Activated naive CD8-positive, alpha-beta T cell treated with anti-CD3 and anti-CD28 coated beads for 36 hours (primary cell): ENCODE results near the gene RASL12. TPM values are rescaled to one million over a fixed set of nuclear protein-coding genes. Genes with fewer than 3 reads are reported as not detected.
"Not testable (repeated sequence)": the region's sequence is repeated elsewhere in the genome, so short reads cannot be mapped to it uniquely, and the experiment has no call there.

Experiments used
- DNase-seq: peaks from one replicate; pipeline ENCODE4 v3.0.0; 2021
- H3K27ac Mint-ChIP-seq: one replicate; pipeline ENCODE4 v1.8.0; 2022; ENCODE audit warnings: mild to moderate bottlenecking, moderate library complexity, mixed read lengths
- H3K27me3 Mint-ChIP-seq: one replicate; pipeline ENCODE4 v1.8.0; 2022; ENCODE audit warnings: mild to moderate bottlenecking, mixed read lengths
- H3K36me3 Mint-ChIP-seq: one replicate; pipeline ENCODE4 v1.8.0; 2021; ENCODE audit warnings: mild to moderate bottlenecking, mixed read lengths
- H3K4me1 Mint-ChIP-seq: one replicate; pipeline ENCODE4 v1.8.0; 2021; ENCODE audit warnings: mixed read lengths
- H3K4me3 Mint-ChIP-seq: one replicate; pipeline ENCODE4 v1.8.0; 2022; ENCODE audit warnings: mild to moderate bottlenecking, moderate library complexity, mixed read lengths
- H3K9me3 Mint-ChIP-seq: one replicate; pipeline ENCODE4 v1.8.0; 2022; ENCODE audit warnings: mixed read lengths
- total RNA-seq, 2 experiments: library from RNA; stranded (reverse); gene quantifications; one replicate each; pipeline ENCODE4 v1.2.3, GENCODE V29; 2021

The RASL12 gene
- total RNA-seq, 2 experiments from 2014 or later: not detected

DNA sequence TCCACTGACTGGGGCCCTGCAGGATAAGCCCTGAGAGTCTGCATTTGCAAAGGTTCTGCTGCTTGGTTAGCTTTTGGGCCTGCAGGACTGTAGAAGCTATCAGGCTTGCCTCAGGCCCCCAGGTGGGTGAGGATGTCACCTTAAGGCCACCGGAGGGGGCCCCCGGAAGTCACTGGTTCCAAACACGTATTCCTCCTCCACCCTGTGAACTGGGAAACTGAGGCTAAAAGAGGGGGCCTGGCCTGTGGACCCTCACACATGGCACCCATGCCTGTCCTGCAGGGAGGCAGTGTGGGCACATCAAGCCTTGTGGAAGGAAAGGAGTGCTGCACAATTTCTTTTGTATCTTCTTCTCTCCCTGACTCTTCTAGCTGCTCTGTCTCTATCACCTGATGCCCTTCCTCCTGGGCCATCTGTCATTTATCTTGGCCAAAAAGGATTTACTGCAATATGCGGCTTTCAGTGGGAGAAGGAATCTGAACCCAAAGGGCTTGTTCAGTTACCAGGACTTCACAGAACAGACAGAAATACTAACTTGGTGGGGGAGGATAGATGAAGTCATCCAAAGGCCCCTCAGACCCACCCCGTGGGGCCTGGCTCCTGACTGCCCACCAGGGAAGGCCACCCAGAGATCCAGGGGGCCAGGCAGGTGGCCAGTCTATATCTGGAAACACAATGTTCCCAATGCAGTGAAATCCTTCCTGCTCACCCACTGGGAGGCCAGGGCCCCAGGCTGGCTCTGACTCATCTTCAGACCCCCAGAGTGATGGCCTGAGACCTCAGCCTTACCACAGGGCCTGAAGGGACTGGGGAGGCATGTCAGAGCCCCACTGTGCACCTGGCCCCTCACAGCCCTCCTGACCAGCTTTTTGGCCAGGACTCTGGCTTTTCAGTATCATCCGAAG is 28.9 kb upstream of the RASL12 start:
- Mint-ChIP-seq H3K9me3 (no peaks in the 10 kb centered on the region), H3K27ac (no peak overlapping the region), H3K36me3 (peaks cover 5% of the 10 kb centered on the region), H3K4me3 (no peak overlapping the region), H3K27me3 (no peaks in the 10 kb centered on the region), H3K4me1 (peaks cover 4% of the 10 kb centered on the region)
- no peak for DNase-seq

DNA sequence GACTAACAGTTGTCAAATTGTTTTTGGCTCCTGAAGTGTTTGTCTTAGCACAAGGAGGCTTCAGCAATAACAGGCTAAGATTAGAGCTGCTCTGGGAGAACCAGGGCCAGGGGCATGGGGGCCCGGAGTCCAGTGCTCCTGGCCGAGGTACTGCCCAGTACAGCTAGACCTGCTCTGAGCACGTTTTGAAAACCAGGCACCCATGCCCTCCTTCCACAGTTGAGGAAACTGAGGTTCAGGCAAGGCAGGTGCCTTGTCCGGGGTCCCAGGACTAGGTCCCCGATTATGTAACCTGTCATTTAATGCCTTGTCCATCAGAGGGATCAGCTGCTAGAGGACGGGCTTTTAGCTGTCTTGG is 27.9 kb upstream of the RASL12 start:
- Mint-ChIP-seq H3K27ac (no peak overlapping the region), H3K4me3 (no peak overlapping the region), H3K4me1 (no peaks in the 10 kb centered on the region), H3K9me3 (no peaks in the 10 kb centered on the region), H3K27me3 (no peaks in the 10 kb centered on the region), H3K36me3 (no peaks in the 10 kb centered on the region)
- DNase-seq: no peak

DNA sequence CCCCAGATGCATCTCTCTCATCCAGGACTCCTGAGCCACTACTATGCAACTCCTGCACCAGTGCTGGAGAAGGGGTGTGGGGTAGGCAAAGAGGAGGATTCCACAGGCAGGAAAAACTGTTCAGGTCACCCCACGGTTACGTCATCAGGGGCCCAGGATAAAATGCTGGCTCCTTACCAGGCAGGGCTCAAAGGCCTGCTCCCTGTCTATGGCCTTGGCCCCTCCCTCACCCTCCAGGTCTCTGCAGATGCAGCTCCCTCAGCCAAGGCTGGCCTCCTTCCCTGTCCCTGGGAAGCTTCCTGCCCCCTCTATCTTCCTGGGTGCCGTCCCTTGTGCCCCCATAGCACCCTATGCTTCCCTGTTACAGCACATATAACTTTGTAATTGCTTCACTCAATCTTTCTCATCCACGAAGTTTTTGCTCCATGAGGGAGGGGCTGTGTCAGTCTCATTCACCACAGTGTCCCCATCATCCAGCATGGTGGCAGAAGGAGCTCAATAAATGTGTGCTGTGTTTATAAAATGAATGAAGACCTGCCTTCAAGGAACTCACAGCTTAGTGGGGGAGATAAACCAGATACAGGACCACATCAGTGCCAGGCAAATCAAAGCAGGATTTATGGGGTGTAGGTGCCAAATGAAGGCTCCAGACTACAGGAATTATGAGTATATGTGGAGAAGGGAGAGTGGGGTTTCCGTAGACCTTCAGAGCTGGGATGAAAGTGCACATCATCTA is 27.4 kb upstream of the RASL12 start:
- no peaks in the 10 kb centered on the region for H3K36me3 Mint-ChIP-seq
- H3K27ac Mint-ChIP-seq: no peak overlapping the region
- no peaks in the 10 kb centered on the region for H3K27me3 Mint-ChIP-seq
- no peaks in the 10 kb centered on the region for H3K4me1 Mint-ChIP-seq
- no peaks in the 10 kb centered on the region for H3K9me3 Mint-ChIP-seq
- DNase-seq: no peak
- no peak overlapping the region for H3K4me3 Mint-ChIP-seq

DNA sequence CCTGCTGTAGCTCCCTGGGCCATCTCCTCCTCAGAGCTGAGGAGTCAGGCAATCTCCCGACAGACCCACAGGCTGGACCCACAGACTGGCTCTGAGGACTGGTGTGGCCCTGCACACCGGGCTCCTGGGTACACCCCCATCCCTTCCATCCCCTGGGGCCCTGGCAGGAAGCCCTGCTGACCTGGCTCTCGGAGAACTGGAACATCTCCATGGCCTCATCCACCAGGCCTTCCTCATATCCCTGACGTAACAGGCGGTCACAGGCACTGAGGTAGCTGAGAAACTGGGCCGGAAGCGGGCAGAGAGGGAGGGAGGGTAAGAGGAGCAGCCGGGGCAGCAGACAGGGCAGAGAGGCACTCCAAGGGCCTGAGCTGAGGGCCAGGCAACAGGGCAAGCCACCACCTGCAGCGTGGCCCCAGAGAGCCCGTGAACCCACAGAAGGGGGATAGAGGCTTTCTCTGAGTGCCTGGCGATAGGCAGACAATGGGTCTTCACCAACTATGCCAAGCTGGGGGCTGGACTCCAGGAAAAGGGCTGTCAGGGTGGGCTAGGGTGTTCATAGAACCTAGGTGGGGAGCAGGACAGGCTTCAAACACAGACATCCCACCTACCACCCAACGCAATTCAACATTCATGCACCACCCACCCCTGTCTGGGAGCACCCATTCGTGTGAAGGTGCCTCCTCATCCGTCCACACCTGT is 26.7 kb upstream of the RASL12 start:
- H3K4me1 Mint-ChIP-seq: no peaks in the 10 kb centered on the region
- no peaks in the 10 kb centered on the region for H3K27me3 Mint-ChIP-seq
- no peaks in the 10 kb centered on the region for H3K9me3 Mint-ChIP-seq
- no peak for DNase-seq
- no peaks in the 10 kb centered on the region for H3K36me3 Mint-ChIP-seq
- no peak overlapping the region for H3K27ac Mint-ChIP-seq
- H3K4me3 Mint-ChIP-seq: no peak overlapping the region

DNA sequence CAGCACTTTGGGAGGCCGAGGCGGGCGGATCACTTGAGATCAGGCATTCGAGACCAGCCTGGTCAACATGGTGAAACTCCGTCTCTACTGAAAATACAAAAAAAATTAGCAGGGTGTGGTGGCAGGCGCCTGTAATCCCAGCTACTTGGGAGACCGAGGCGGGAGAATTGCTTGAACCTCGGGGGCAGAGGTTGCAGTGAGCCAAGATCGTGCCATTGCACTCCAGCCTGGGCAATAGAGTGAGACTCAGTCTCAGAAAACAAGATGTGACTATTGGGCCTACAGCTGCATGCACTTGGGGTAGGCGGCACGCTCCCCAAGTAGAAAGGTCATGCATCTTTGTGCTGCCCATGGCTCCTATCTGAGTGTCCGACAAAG is 26.0 kb upstream of the RASL12 start:
- H3K9me3 Mint-ChIP-seq, DNase-seq, H3K27ac Mint-ChIP-seq, H3K4me1 Mint-ChIP-seq, H3K36me3 Mint-ChIP-seq, H3K4me3 Mint-ChIP-seq, H3K27me3 Mint-ChIP-seq: not testable (repeated sequence)

DNA sequence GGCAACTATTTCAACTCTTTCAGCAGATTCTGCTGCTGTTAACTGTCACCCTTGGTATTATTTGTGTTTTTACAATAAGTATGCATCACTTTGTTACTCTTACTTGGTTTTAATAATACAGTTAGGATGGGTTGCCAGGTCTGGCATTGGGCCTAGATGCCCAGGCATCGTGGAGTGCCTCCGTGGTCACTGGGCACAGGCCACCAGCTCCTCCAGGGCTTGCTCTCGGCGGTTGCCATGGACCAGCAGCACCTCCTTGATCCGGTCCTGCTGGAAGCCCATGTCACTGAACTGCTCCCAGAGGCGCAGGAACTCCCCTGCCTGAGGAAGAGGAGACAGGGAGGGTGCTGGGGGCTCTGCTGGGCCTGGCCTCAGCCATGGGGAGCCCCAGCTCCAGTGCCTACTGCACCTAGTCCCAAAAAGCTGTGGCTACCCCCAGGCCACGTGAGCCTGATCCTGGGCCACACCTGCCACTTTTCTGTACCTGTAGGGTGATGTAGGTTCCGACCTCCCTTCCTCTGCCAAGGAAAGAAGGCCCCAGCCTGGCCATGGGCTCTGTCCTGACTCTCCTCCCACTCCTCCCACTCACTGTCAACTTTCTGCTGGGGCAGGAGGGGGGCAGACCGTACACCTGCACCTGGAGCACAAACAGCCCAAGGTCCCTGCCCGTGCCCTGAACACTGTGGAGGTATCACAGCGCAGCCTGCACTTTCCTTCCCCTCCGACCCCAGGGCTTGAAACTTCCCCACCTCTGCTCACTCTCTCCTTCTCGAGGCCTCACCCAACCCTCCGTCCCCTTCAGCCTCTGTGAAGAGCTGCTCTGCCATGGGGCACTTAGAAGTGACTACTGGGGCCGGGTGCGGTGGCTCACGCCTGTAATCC is 25.4 kb upstream of the RASL12 start:
- no peak for DNase-seq
- no peaks in the 10 kb centered on the region for H3K36me3 Mint-ChIP-seq
- H3K9me3 Mint-ChIP-seq: no peaks in the 10 kb centered on the region
- H3K27me3 Mint-ChIP-seq: no peaks in the 10 kb centered on the region
- no peak overlapping the region for H3K4me3 Mint-ChIP-seq
- H3K4me1 Mint-ChIP-seq: no peaks in the 10 kb centered on the region
- no peak overlapping the region for H3K27ac Mint-ChIP-seq

DNA sequence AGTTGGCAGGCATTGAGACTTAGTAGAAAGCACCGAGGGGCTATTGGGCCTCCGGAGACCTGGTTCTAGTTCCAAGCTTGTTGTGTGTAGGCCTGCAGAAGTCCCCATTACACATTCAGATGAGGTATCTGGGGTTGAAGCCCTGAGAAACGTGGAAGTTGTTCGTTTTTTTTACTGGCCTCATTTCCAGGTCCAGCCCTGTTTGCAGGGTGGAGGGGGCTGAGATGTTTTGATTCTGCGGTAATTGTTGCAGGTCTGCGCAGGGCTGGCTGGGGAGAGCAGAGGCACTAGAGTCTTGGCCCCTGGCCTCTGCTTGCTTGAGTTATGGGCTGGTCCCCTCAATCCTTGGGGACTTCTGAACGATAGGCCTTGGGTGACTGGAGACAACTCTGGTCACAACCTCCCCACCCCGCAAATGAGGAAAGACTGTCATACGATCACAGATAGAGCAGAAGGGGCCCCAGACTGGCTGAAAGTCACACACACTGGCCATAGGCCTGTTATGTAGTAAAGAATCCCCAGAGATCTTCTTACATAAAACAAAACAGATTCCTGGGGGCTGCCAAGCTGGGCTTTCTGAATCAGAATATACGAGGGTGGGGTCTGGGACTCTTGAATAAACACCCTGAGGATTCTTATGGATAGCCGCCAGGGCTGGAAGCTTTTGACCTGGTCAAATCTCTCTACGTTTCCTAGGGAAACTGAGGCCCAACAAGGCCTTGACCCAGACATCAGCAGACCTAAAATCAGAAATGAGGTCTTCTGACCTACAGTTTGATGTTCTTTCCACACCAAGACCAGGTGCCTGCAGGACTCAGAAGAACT is 24.4 kb upstream of the RASL12 start:
- Mint-ChIP-seq H3K4me3 (no peak overlapping the region), H3K36me3 (no peaks in the 10 kb centered on the region), H3K27ac (no peak overlapping the region), H3K27me3 (no peaks in the 10 kb centered on the region), H3K9me3 (no peaks in the 10 kb centered on the region), H3K4me1 (no peaks in the 10 kb centered on the region)
- DNase-seq: no peak

DNA sequence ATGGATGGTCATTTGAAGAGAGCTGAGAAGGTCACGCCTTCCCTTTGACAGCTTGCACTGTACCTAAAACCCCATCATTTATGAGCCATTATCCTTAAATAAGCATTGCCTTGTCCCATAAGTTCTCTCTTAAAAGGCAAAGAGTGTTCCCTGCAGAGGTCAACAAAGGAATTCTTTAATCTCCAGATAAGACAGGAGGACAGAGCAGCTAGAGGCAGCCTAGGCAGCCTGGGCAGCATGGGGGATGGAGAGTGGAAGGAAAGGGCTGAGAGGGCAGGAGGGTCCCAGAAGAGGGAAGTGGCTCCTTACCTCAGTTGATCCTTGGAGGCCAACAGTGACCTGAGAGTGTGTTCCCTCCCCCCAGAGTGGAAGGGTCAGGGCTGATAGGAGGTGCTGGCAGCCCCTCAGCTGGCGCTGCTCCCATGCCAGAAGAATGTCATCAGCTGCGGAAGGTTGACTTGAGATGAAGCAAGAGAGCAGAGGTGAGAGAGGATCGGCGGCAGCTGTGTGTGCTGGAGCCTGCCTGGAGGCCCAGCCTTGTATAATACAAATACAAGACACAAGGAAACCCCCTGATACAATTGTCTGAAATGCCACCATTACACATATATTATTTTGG is 21.5 kb upstream of the RASL12 start:
- no peak for DNase-seq
- Mint-ChIP-seq H3K36me3 (no peaks in the 10 kb centered on the region), H3K9me3 (no peaks in the 10 kb centered on the region), H3K4me1 (no peaks in the 10 kb centered on the region), H3K27ac (no peak overlapping the region), H3K4me3 (no peak overlapping the region), H3K27me3 (no peaks in the 10 kb centered on the region)

DNA sequence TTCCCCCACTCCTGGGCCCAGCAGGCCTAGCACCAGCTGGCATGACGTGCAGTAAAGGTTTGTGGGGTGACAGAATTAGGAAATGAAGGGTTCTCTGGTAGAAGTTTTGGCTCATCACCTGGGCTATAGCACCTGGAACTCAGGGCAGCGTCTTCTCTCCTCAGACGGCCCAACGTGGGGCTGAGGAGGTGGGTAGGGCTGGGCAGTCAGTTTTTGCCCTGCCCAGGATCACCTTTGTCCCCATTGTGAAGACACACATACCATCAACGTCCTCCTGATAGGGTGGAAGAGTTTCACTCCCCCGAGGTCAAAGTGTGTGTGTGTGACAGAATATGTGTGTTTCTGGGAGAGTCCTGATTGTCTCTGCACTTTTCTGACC is 20.8 kb upstream of the RASL12 start:
- Mint-ChIP-seq H3K27me3 (peaks cover 4% of the 10 kb centered on the region), H3K36me3 (no peaks in the 10 kb centered on the region), H3K4me1 (no peaks in the 10 kb centered on the region), H3K4me3 (no peak overlapping the region), H3K27ac (no peak overlapping the region), H3K9me3 (no peaks in the 10 kb centered on the region)
- DNase-seq: no peak

DNA sequence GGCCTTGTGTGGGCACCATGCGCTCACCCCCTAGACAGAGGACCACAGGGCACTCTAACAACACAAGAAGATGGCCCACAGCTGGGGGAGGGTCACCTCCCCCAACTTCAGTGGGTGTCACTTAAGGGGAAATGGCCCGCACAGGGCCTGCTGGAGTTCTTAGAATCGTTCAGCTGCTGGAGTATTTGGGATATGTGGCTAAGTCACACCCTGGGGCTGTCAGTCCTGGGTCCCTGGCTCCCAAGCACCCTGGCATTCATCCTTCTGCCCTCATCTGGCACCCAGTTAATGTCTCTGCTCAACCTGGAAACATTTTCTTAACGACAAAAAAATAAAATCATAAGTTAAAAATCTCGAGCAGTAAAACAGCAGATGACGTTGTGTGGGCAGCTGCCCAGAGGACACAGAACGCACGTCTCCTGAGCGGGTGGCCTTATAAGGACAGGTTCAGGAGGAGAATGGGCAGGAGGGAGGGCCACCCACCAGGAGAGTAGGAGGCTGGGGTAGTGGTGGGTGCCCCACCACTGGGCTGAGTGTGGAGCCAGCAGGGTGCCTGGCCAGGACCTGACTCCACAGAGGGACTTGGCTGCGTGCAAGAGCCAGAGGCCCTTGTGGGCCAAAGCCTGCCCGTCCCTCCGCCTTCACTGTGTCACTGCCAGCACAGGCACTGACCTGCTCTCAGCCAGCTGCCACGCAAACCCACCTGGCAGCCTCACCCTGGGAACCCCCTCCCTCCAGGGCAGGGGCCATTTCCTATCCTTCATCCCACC is 20.3 kb upstream of the RASL12 start:
- no peaks in the 10 kb centered on the region for H3K4me1 Mint-ChIP-seq
- no peaks in the 10 kb centered on the region for H3K9me3 Mint-ChIP-seq
- H3K27ac Mint-ChIP-seq: no peak overlapping the region
- peaks cover 5% of the 10 kb centered on the region for H3K27me3 Mint-ChIP-seq
- no peaks in the 10 kb centered on the region for H3K36me3 Mint-ChIP-seq
- no peak overlapping the region for H3K4me3 Mint-ChIP-seq
- DNase-seq: no peak

DNA sequence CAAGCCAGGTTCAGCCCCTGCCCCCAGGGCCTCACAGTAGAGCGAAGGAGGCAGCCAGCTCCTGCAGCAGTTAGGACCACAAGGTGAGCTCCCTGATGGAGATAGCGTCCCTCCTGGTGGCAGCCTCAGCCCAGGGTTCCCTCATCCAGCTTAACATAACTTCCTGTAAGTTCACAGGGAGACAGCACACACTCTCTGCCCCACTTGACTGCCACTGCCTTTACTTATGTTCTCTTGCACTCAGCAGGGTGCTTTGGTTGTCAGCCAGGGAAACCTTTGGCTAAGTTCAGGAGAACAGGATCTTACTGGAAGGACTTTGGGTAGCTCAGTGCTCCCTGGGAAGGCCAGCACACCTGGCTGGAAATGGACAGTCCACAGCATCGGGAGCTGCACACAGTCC is 19.6 kb upstream of the RASL12 start:
- Mint-ChIP-seq H3K27me3 (peaks cover 11% of the 10 kb centered on the region), H3K27ac (no peak overlapping the region), H3K9me3 (no peaks in the 10 kb centered on the region), H3K36me3 (no peaks in the 10 kb centered on the region), H3K4me3 (no peak overlapping the region), H3K4me1 (peaks cover 6% of the 10 kb centered on the region)
- DNase-seq: no peak

DNA sequence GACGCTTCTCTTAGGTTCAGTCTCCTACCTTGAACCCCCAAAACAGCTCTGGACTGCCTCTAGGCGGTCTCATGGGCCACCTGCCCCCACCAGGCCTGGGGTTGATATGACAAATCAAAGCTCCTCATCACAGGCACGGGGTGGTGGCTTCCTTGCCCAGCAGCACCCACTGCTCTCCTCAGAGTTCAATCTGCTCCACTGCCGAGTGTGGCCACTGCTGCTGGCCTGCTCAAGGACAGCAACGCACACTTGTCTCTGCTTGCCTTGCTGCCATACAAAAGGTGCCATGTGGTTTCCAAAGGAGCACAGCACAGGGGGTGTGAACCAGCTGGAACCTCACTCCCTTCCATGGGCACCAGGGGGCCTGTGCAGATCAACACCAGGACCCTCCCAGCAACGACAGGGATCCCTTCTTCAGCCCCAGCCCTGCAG is 18.9 kb upstream of the RASL12 start:
- no peak for DNase-seq
- Mint-ChIP-seq H3K9me3 (no peaks in the 10 kb centered on the region), H3K36me3 (no peaks in the 10 kb centered on the region), H3K27ac (no peak overlapping the region), H3K27me3 (peaks cover 14% of the 10 kb centered on the region), H3K4me1 (peaks cover 11% of the 10 kb centered on the region), H3K4me3 (no peak overlapping the region)

DNA sequence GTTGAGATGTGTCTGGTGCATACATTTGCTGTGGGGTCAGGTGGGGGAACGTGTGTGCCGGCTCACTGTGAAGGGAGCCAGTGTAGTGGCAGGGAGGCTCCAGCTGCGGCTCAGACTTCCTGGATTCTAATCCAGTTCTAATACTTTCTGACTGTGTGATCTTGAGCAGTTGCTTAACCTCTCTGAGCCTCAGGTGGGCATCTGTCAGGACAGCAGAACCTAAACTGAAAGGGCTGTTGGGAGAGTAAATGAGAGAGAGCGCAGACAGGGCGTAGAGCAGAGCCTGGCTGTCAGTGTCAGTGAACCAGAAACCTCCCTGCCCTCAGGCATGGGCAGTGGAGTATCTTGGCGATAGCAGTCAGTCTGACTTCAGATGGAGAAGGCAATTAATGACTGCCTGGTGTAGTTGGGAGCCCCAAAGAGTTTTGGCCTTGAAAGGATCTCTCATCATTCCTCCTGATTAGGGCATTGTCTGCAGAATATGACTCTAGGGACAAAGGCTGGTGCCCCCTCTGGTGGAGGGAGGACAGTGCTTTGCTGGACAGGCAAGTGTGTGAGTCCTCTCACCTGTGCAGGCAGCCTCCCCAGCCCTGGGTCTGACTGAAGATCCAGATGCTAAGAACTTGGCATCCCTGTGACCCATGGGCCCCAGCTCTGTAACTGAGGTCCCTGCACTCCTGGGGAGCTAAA is 18.3 kb upstream of the RASL12 start:
- no peaks in the 10 kb centered on the region for H3K36me3 Mint-ChIP-seq
- no peaks in the 10 kb centered on the region for H3K9me3 Mint-ChIP-seq
- H3K27ac Mint-ChIP-seq: no peak overlapping the region
- DNase-seq: no peak
- peaks cover 14% of the 10 kb centered on the region for H3K4me1 Mint-ChIP-seq
- H3K27me3 Mint-ChIP-seq: peaks cover 17% of the 10 kb centered on the region
- no peak overlapping the region for H3K4me3 Mint-ChIP-seq
